ENCODE data around the gene CLCA4.
A peak's percentile ranks its signal among the peaks of the same experiment; 100 is the strongest.
"Not testable (repeated sequence)": the region's sequence is repeated elsewhere in the genome, so short reads cannot be mapped to it uniquely, and the experiment has no call there.

The CLCA4 gene

GRCh38 chr1:86546787-86547221 lies at the start of gene CLCA4:
Gene CLCA4 (plus strand): TSS chr1:86547078. CDS start chr1:86547120, 42 bp downstream.
- Histone ChIP-seq H3K27me3 (ENCODE audit: control insufficient read depth, insufficient read depth, low read length) (no peaks in the 10 kb centered on the region), H3K27ac (ENCODE audit: low read length) (no peak within 1 kb of the TSS), H3K4me3 (ENCODE audit: low read length) (no peak within 1 kb of the TSS), H3K4me1 (ENCODE audit: control insufficient read depth, low read depth, low read length) (peaks cover 4% of the 10 kb centered on the region), H3K9me3 (ENCODE audit: control insufficient read depth, low read depth, low read length) (no peaks in the 10 kb centered on the region), H3K9ac (ENCODE audit: low read length) (no peak within 1 kb of the TSS), H3K36me3 (ENCODE audit: control insufficient read depth, low read depth, low read length) (no peaks in the 10 kb centered on the region)

DNA sequence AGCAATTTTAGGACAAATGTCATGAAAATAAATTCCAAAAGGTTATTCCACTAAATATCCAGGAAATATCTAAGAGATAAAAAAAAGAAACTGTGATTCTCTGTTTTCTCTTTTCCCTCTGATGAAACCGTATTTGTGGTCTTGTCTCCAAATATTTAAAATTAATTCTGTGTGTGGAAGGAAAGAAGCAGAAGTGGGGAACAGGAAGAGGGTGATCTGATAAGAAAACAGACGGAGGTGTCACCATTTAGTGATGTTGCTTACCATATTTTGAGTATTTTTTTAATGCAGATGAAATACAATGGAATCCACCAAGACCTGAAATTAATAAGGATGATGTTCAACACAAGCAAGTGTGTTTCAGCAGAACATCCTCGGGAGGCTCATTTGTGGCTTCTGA lies 48.6 kb upstream of the CLCA4 start:
- no peaks in the 10 kb centered on the region for H3K27me3 ChIP-seq (ENCODE audit: control insufficient read depth, insufficient read depth, low read length)
- no peak overlapping the region for H3K9ac ChIP-seq (ENCODE audit: low read length)
- H3K4me3 ChIP-seq (ENCODE audit: low read length): no peak overlapping the region
- no peaks in the 10 kb centered on the region for H3K36me3 ChIP-seq (ENCODE audit: control insufficient read depth, low read depth, low read length)
- peaks cover 4% of the 10 kb centered on the region for H3K4me1 ChIP-seq (ENCODE audit: control insufficient read depth, low read depth, low read length)
- no peak overlapping the region for H3K27ac ChIP-seq (ENCODE audit: low read length)
- no peaks in the 10 kb centered on the region for H3K9me3 ChIP-seq (ENCODE audit: control insufficient read depth, low read depth, low read length)

- Histone ChIP-seq H3K4me1 (ENCODE audit: control insufficient read depth, low read depth, low read length) (peaks cover 14% of the 10 kb centered on the region), H3K27ac (ENCODE audit: low read length) (no peak overlapping the region), H3K9ac (ENCODE audit: low read length) (no peak overlapping the region), H3K4me3 (ENCODE audit: low read length) (no peak overlapping the region), H3K36me3 (ENCODE audit: control insufficient read depth, low read depth, low read length) (no peaks in the 10 kb centered on the region), H3K9me3 (ENCODE audit: control insufficient read depth, low read depth, low read length) (no peaks in the 10 kb centered on the region), H3K27me3 (ENCODE audit: control insufficient read depth, insufficient read depth, low read length) (no peaks in the 10 kb centered on the region)
These were observed 46.8 kb upstream of the CLCA4 start for GRCh38 chr1:86499987-86500593.

DNA sequence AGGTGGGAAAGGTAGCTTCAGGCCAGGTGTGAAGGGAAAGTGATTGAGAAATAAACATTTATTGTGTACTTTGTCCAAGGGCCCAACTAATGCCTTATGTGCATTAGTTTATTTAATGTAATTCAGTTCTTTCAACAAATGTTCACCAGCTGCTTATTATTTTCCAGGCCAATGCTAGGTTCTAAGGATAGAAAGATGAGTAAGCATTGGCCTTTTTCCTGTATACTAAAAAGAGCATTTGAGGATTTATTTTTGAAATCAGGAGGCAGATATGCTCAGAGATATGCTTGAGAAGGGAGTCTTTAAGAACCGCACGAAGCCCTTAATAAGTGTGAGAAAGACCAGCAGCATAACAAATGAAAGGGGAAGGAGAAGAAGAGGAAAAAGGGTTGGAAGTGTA lies 46.2 kb upstream of the CLCA4 start:
- Histone ChIP-seq H3K36me3 (ENCODE audit: control insufficient read depth, low read depth, low read length) (no peaks in the 10 kb centered on the region), H3K4me3 (ENCODE audit: low read length) (no peak overlapping the region), H3K27ac (ENCODE audit: low read length) (no peak overlapping the region), H3K9ac (ENCODE audit: low read length) (no peak overlapping the region), H3K4me1 (ENCODE audit: control insufficient read depth, low read depth, low read length) (peaks cover 14% of the 10 kb centered on the region), H3K9me3 (ENCODE audit: control insufficient read depth, low read depth, low read length) (no peaks in the 10 kb centered on the region), H3K27me3 (ENCODE audit: control insufficient read depth, insufficient read depth, low read length) (no peaks in the 10 kb centered on the region)

- H3K27me3 ChIP-seq (ENCODE audit: control insufficient read depth, insufficient read depth, low read length); H3K36me3 ChIP-seq (ENCODE audit: control insufficient read depth, low read depth, low read length); H3K9me3 ChIP-seq (ENCODE audit: control insufficient read depth, low read depth, low read length): not testable (repeated sequence)
- H3K4me3 ChIP-seq (ENCODE audit: low read length): peak overlapping the region; percentile 62
- H3K9ac ChIP-seq (ENCODE audit: low read length): peak overlapping the region; percentile 33
- H3K4me1 ChIP-seq (ENCODE audit: control insufficient read depth, low read depth, low read length): peaks cover 14% of the 10 kb centered on the region
- H3K27ac ChIP-seq (ENCODE audit: low read length): peak overlapping the region; percentile 67
These were observed 44.7 kb upstream of the CLCA4 start for GRCh38 chr1:86502125-86502646.

DNA sequence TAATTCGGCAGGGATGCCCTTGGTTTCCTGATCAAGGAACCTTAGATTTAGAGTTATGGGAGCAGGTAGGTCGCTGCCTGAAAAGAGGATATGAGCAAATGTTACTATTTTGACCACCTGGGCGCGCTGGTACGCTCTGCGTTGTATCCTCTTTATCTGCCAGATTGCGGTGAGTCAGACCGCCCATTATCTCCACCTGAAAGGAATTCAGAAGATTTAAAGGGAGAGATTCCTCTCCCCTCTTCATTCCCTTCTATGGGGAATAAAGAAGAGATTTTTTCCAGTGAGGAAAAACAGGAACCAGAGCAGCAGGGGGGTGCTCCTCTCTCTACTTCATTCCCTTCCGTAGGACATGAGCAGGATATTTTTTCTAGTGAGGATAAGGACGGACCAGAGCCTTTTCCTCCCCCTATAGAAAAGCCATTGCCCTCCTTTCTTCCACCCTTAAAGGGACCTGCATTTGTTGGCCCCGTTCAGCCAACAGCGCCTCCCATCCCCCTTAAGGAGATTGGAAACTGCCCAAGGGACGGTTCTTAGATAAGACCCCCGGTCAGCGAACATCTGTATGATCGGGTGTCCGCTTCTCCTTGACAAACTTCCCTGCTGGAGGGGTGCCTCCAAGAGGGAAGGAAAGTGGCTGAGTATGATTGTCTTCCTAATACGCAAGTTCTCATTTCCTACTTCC lies 44.0 kb upstream of the CLCA4 start:
- Histone ChIP-seq H3K27me3 (ENCODE audit: control insufficient read depth, insufficient read depth, low read length) (no peaks in the 10 kb centered on the region), H3K36me3 (ENCODE audit: control insufficient read depth, low read depth, low read length) (no peaks in the 10 kb centered on the region), H3K27ac (ENCODE audit: low read length) (peak overlapping the region; percentile 67), H3K4me3 (ENCODE audit: low read length) (peak overlapping the region; percentile 62), H3K4me1 (ENCODE audit: control insufficient read depth, low read depth, low read length) (peaks cover 14% of the 10 kb centered on the region), H3K9me3 (ENCODE audit: control insufficient read depth, low read depth, low read length) (no peaks in the 10 kb centered on the region), H3K9ac (ENCODE audit: low read length) (peak overlapping the region; percentile 33)

GRCh38 chr1:86503406-86504136 lies 43.3 kb upstream of the CLCA4 start:
- no peaks in the 10 kb centered on the region for H3K9me3 ChIP-seq (ENCODE audit: control insufficient read depth, low read depth, low read length)
- no peaks in the 10 kb centered on the region for H3K27me3 ChIP-seq (ENCODE audit: control insufficient read depth, insufficient read depth, low read length)
- peak overlapping the region; percentile 62 for H3K4me3 ChIP-seq (ENCODE audit: low read length)
- peaks cover 14% of the 10 kb centered on the region for H3K4me1 ChIP-seq (ENCODE audit: control insufficient read depth, low read depth, low read length)
- H3K9ac ChIP-seq (ENCODE audit: low read length): peak overlapping the region; percentile 24
- no peaks in the 10 kb centered on the region for H3K36me3 ChIP-seq (ENCODE audit: control insufficient read depth, low read depth, low read length)
- no peak overlapping the region for H3K27ac ChIP-seq (ENCODE audit: low read length)

- Histone ChIP-seq H3K4me1 (ENCODE audit: control insufficient read depth, low read depth, low read length) (peaks cover 14% of the 10 kb centered on the region), H3K4me3 (ENCODE audit: low read length) (no peak overlapping the region), H3K27ac (ENCODE audit: low read length) (no peak overlapping the region), H3K9me3 (ENCODE audit: control insufficient read depth, low read depth, low read length) (no peaks in the 10 kb centered on the region), H3K36me3 (ENCODE audit: control insufficient read depth, low read depth, low read length) (no peaks in the 10 kb centered on the region), H3K27me3 (ENCODE audit: control insufficient read depth, insufficient read depth, low read length) (no peaks in the 10 kb centered on the region), H3K9ac (ENCODE audit: low read length) (no peak overlapping the region)
These were observed 42.8 kb upstream of the CLCA4 start for GRCh38 chr1:86504137-86504479.

DNA sequence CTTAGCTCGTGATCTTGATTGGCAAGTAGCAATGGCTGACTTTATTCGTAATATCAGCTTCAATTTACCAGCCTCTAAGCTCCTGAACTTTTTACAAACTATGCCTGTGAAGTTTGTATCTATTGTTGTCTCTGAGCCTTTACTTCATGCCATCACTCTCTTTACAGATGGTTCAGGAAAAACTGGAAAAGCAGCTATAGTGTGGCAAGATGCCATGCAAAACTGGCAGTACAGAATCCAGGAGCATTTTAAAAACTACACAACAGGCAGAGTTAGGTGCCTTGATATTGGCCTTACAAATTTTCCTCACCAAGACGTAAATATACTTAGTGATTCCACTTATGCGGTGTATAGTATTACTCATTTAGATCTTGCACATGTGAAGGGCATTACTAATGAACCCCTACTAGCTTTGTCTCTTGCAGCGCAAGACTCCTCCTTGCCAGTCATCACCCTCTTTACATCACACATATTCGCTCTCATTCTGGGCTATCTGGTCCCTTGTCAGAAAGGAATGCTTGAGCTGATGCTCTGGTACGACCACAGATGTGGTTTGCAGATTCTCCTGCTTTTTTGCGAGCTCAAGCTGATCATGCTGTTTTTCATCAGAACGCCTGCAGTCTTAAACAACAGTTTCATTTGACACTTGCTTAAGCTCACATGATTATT lies 41.8 kb upstream of the CLCA4 start:
- no peaks in the 10 kb centered on the region for H3K27me3 ChIP-seq (ENCODE audit: control insufficient read depth, insufficient read depth, low read length)
- no peak overlapping the region for H3K9ac ChIP-seq (ENCODE audit: low read length)
- H3K4me3 ChIP-seq (ENCODE audit: low read length): no peak overlapping the region
- no peaks in the 10 kb centered on the region for H3K9me3 ChIP-seq (ENCODE audit: control insufficient read depth, low read depth, low read length)
- peaks cover 14% of the 10 kb centered on the region for H3K4me1 ChIP-seq (ENCODE audit: control insufficient read depth, low read depth, low read length)
- no peak overlapping the region for H3K27ac ChIP-seq (ENCODE audit: low read length)
- no peaks in the 10 kb centered on the region for H3K36me3 ChIP-seq (ENCODE audit: control insufficient read depth, low read depth, low read length)

DNA sequence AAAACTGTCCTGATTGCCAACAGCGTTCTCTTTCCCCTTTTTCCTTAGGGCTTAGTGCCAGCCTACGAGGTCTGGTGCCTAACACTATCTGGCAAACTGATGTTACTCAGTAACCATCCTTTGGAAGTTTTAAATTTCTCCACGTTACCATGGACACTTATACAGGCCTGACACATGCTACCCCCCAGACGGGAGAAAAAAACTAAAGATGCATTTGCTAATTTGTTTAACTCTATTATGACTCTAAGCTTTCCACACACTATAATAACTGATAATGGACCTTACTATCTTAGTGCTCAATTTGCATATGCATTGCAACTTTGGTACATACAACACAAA lies 41.3 kb upstream of the CLCA4 start:
- Histone ChIP-seq H3K4me3 (ENCODE audit: low read length) (no peak overlapping the region), H3K27ac (ENCODE audit: low read length) (no peak overlapping the region), H3K36me3 (ENCODE audit: control insufficient read depth, low read depth, low read length) (no peaks in the 10 kb centered on the region), H3K9ac (ENCODE audit: low read length) (no peak overlapping the region), H3K9me3 (ENCODE audit: control insufficient read depth, low read depth, low read length) (no peaks in the 10 kb centered on the region), H3K27me3 (ENCODE audit: control insufficient read depth, insufficient read depth, low read length) (no peaks in the 10 kb centered on the region), H3K4me1 (ENCODE audit: control insufficient read depth, low read depth, low read length) (peaks cover 14% of the 10 kb centered on the region)

- Histone ChIP-seq H3K36me3 (ENCODE audit: control insufficient read depth, low read depth, low read length) (no peaks in the 10 kb centered on the region), H3K27me3 (ENCODE audit: control insufficient read depth, insufficient read depth, low read length) (no peaks in the 10 kb centered on the region), H3K9ac (ENCODE audit: low read length) (no peak overlapping the region), H3K27ac (ENCODE audit: low read length) (no peak overlapping the region), H3K4me3 (ENCODE audit: low read length) (no peak overlapping the region), H3K9me3 (ENCODE audit: control insufficient read depth, low read depth, low read length) (no peaks in the 10 kb centered on the region), H3K4me1 (ENCODE audit: control insufficient read depth, low read depth, low read length) (peaks cover 12% of the 10 kb centered on the region)
These were observed 38.8 kb upstream of the CLCA4 start for GRCh38 chr1:86507935-86508582.
